Erythroblast (primary cell): Measurements from ENCODE around the gene USP10.

ENCODE experiments used
- DNase-seq, 2 experiments: peaks; one replicate each; lab custom pipeline; 2025; lab: John Stamatoyannopoulos, UW
- GATA1 ChIP-seq: IDR thresholded peaks from 2 replicates; pipeline ENCODE4 v1.6.1; 2011; ENCODE audit warnings: low read depth, mild to moderate bottlenecking, control low read depth, low read length, moderate library complexity
- POLR2A ChIP-seq: IDR thresholded peaks from 2 replicates; pipeline ENCODE4 v1.6.1; 2011; ENCODE audit warnings: mild to moderate bottlenecking, low read length

USP10 gene

GRCh38 chr16:84780544-84781376 is 81.0 kb downstream of the USP10 start:
- TF ChIP-seq GATA1 (no peak), POLR2A (no peak)
- peak; percentile 22 to 32 for DNase-seq

- TF ChIP-seq POLR2A, result no peak
- TF ChIP-seq GATA1, result no peak
- no peak for DNase-seq
Measured at GRCh38 chr16:84782846-84783245, 83.0 kb downstream of the USP10 start.

DNA sequence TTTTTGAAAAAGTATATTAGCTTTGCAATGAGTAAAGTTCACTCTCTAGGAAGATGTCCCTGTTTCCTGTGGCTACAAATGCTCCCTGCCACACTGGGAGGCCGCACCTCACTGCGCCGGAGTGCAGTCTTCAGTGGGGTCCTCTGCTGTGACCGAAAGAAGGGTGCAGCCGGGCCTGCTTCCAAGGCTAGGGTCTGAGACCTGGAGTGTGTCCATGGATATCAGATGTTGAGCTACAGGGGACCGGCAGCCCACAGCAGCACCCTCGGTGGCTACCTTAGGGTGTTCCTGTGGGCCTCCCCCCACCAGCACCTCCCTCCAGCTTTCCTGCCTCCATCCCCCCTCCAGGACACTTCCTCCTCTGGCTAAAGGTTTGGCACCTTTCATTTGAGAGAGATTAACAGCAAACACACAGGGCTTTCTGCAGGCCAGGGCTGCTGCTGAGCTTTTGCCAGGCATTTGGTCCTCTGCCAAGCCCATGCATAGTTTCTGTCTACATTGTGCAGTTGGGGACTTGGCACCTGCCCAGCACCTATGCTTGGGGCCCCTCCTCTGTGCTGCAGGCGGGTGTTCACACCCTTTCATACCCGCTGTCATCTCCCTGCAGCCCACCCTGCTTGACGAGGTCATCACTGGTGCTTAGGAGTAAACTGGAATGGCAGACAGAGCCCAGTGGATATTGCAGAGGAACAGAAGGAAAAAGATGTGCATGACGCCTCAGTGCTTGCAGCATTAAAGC is 86.2 kb downstream of the USP10 start:
- peak; percentile 20 to 21 for DNase-seq
- TF ChIP-seq GATA1, result no peak
- TF ChIP-seq POLR2A, result no peak

GRCh38 chr16:84786605-84787262 is 86.9 kb downstream of the USP10 start:
- no peak for DNase-seq
- TF ChIP-seq POLR2A (no peak), GATA1 (no peak)

GRCh38 chr16:84787263-84787622 is 87.4 kb downstream of the USP10 start:
- no peak for DNase-seq
- TF ChIP-seq POLR2A (no peak), GATA1 (no peak)

DNA sequence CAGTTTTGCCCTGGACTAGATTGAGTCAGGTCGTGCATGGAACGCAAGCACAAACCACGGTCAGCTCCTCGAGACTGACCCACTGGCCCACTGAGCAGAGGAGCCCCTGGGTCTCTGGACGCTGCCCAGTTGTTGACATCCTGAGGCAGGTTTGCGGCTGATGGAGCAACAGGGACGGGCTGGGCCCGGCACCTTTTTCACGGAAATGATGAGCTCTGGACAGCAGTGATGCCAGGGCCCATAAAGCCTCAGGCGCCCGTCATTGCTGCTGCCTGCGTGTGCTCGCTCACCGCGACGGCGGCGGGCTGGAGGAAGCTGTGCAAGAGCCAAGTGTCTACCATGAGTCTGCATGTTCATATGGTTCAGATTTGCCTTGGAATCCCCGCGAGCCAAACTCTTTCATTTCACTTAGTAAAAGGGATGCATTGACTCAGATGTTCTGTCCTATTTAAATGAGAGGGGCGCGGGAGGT is 89.2 kb downstream of the USP10 start:
- TF ChIP-seq POLR2A, result no peak
- no peak for DNase-seq

DNA sequence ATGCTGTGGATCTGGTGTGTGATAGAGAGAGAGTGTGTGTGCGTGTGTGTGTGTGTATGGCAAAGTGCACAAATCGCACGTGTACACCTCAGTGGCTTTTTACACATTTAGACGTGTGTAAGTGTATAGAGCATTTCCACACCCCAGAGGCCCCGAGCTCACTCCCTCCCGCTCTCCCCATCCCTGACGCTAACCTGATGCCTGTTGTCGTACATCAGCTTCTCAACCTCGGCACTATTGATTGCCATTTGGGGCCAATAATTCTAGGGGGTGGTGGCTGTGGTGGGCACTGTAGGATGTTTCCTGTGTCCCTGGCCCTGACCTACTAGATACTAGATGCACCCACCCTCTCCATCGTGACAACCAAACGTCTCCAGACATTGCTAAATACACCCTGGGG is 89.6 kb downstream of the USP10 start:
- TF ChIP-seq POLR2A (no peak), GATA1 (no peak)
- no peak for DNase-seq

- DNase-seq, result no peak
- no peak for TF ChIP-seq GATA1
- TF ChIP-seq POLR2A, result no peak
Measured at GRCh38 chr16:84790301-84790700, 90.5 kb downstream of the USP10 start.

DNA sequence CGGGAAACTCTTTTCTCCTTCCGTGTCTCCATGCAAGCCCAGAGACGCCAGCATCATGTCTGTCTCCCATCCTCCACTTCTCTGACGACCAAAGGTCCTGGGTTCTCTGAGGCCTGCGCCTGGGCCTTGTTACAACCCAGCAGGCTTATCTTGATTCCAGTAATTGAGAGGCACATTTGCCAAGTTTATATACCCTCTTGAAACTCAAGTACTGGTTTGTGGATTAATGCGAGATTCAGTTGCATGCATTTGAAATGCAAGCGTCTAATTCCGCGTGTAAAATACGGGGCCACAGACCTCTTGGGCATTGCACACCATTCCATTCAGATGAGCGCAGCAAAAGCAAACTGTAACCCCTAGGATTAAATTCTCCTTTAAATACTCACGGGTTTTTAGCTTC is 91.3 kb downstream of the USP10 start:
- TF ChIP-seq GATA1 (no peak), POLR2A (no peak)

DNA sequence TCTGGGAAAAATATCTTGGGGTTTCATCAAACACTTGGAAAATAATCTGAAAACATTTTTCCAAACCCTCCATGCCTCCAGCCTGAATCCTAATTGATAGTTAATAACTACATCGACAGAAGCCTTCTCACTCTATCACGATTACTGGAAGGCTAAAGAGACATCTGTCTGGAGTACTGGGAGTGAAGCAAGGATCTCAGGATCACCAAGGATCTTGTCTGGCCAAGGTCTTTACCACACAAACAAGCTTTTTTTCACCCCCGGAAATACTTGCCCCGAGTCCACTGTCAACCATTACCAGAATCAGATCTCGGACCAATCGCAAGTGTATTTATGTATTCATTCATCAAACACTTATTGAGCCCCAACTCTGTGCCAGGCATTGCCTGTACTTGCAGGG is 91.7 kb downstream of the USP10 start:
- no peak for TF ChIP-seq GATA1
- TF ChIP-seq POLR2A, result no peak
- DNase-seq, result no peak

More for the DNA sequence above, 91.3 kb downstream of the USP10 start:
- no peak for DNase-seq

- TF ChIP-seq POLR2A (no peak), GATA1 (no peak)
- DNase-seq, result no peak
Measured at GRCh38 chr16:84794186-84794585, 94.4 kb downstream of the USP10 start.

GRCh38 chr16:84794626-84795025 is 94.8 kb downstream of the USP10 start:
- DNase-seq, result no peak
- no peak for TF ChIP-seq POLR2A
- TF ChIP-seq GATA1, result no peak

GRCh38 chr16:84795329-84796053 is 95.7 kb downstream of the USP10 start:
- no peak for DNase-seq
- TF ChIP-seq POLR2A (no peak), GATA1 (no peak)
